ENCODE data around the gene ANGPTL2. TPM values are rescaled to one million over a fixed set of nuclear protein-coding genes. Genes with fewer than 3 reads are reported as not detected.

ANGPTL2 gene
- polyA plus RNA-seq, 1 of the 3 experiments (the other 2 are of a cell fraction) = 12.3 TPM

DNA sequence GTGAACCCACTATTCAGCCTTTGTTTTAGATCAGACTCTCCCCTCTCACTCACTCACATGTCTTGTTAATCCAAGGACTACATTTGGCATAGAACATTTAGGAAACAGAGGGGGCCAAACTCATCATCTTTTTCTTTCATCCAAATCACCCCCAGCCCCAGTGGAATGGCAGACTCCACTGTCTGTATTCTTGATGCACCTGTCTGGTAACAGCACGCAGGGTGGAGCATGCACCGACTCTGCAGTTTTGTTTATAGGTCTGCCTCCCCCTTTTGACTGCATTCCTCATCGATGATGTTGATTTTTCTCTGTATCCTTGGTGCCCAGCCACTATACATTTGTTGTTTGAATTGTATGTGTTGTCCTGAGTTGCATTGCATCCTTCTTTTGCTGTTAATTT lies 66.0 kb downstream of the ANGPTL2 start:
- H3K36me3 ChIP-seq (replicated peaks in 1 of 2; ENCODE audit: control insufficient read depth in 1 of 2, insufficient read depth in 2 of 2, low read length in 1 of 2) = no peaks in the 10 kb centered on the region
- no peak overlapping the region for H3K27ac ChIP-seq (ENCODE audit: low read depth in 2 of 2, low read length in 1 of 2)
- no peak overlapping the region for H3K9ac ChIP-seq
- H3K9me3 ChIP-seq = no peaks in the 10 kb centered on the region
- peaks cover 3 to 5% of the 10 kb centered on the region in 2 experiments; a peak in 1 of 4 replicates for H3K4me1 ChIP-seq (ENCODE audit: control insufficient read depth in 1 of 2, insufficient read depth in 2 of 2, low read depth in 1 of 2, low read length in 1 of 2)
- H3K9me2 ChIP-seq = no peaks in the 10 kb centered on the region
- H3K4me2 ChIP-seq = no peak overlapping the region
- no peak overlapping the region for H2AFZ ChIP-seq (ENCODE audit: low read depth)
- TF ChIP-seq EZH2phosphoT487 (IDR thresholded peaks at IDR 0.05; ENCODE audit: borderline replicate concordance, low read depth) (no peak), RAD21 (IDR thresholded peaks at IDR 0.05; ENCODE audit: low read length) (no peak)
- TF ChIP-seq, protein P1, sequence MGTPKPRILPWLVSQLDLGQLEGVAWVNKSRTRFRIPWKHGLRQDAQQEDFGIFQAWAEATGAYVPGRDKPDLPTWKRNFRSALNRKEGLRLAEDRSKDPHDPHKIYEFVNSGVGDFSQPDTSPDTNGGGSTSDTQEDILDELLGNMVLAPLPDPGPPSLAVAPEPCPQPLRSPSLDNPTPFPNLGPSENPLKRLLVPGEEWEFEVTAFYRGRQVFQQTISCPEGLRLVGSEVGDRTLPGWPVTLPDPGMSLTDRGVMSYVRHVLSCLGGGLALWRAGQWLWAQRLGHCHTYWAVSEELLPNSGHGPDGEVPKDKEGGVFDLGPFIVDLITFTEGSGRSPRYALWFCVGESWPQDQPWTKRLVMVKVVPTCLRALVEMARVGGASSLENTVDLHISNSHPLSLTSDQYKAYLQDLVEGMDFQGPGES (IDR thresholded peaks at IDR 0.05; ENCODE audit: low read depth, low read length) = no peak
- H3K4me3 ChIP-seq (ENCODE audit: low read depth in 2 of 2, low read length in 1 of 2) = no peak overlapping the region
- no peaks in the 10 kb centered on the region for H3K27me3 ChIP-seq (ENCODE audit: insufficient read depth)
- H3K79me2 ChIP-seq (ENCODE audit: insufficient read depth) = no peaks in the 10 kb centered on the region
- 78% methylated on average over 3 of the region's 3 CpGs for WGBS (ENCODE audit: low lambda C conversion rate)
- CTCF ChIA-PET = interaction anchor here (1.2 to 1.4 kb wide), 3 partner anchors 19 to 143 kb away, joined by 3 to 4 read pairs (median 3); no protein-coding TSS in a partner anchor
- no peaks in the 10 kb centered on the region for H4K20me1 ChIP-seq (ENCODE audit: insufficient read depth)
- no peaks in the 10 kb centered on the region for H3F3A ChIP-seq (replicated peaks; ENCODE audit: insufficient read depth)
- POLR2A ChIA-PET = no interaction called here
- DNase-seq = no peak

DNA sequence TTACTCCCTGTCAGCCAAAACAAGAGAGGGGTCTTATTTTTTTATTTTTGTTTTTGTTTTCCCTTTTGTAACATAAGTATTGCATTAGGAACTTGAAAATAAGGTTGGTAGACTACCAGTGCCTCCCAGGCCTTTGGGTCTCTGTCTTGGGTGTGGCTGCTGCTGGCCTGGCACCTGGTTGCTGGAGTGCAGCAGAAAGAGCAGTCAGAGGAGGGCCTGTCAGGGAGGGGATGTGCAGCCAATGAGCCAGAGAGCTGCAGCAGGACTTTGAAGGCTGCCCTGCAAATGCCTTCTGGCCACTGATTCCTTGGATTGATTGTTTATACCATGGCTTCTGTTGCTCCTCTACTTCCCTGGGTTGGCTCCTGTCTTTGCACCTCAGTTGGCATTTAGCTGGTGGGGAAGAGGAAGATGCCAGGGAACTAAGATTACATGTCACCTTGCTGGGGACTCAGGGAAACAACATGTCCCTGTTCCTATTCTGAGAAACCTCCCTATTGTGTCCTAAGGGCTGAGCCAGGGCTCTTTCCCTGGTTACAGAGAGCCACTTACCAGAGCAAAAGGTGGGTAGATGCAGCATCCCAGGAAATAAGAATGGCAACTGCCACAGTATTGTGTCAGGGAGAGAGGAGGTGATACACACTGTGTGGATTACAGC lies 66.6 kb downstream of the ANGPTL2 start:
- Histone ChIP-seq H3K27ac (ENCODE audit: low read depth in 2 of 2, low read length in 1 of 2) (no peak overlapping the region), H3K4me1 (ENCODE audit: control insufficient read depth in 1 of 2, insufficient read depth in 2 of 2, low read depth in 1 of 2, low read length in 1 of 2) (peaks cover 3 to 7% of the 10 kb centered on the region in 2 experiments; a peak in 1 of 4 replicates), H3K9me3 (no peaks in the 10 kb centered on the region), H3K79me2 (ENCODE audit: insufficient read depth) (no peaks in the 10 kb centered on the region), H4K20me1 (ENCODE audit: insufficient read depth) (no peaks in the 10 kb centered on the region), H3K9ac (no peak overlapping the region), H3K36me3 (replicated peaks in 1 of 2; ENCODE audit: control insufficient read depth in 1 of 2, insufficient read depth in 2 of 2, low read length in 1 of 2) (no peaks in the 10 kb centered on the region), H3F3A (replicated peaks; ENCODE audit: insufficient read depth) (no peaks in the 10 kb centered on the region), H3K27me3 (ENCODE audit: insufficient read depth) (no peaks in the 10 kb centered on the region), H3K9me2 (no peaks in the 10 kb centered on the region), H2AFZ (ENCODE audit: low read depth) (no peak overlapping the region), H3K4me3 (ENCODE audit: low read depth in 2 of 2, low read length in 1 of 2) (no peak overlapping the region), H3K4me2 (no peak overlapping the region)
- no peak for DNase-seq
- CTCF ChIA-PET = interaction anchor here (1.2 to 1.4 kb wide), 3 partner anchors 18 to 143 kb away, joined by 3 to 4 read pairs (median 3); no protein-coding TSS in a partner anchor
- POLR2A ChIA-PET = no interaction called here
- TF ChIP-seq FOXM1 (IDR thresholded peaks at IDR 0.05; ENCODE audit: low read depth) (no peak), NRF1 (IDR thresholded peaks at IDR 0.05; ENCODE audit: low read depth, low read length) (no peak), TAF1 (IDR thresholded peaks at IDR 0.05; ENCODE audit: borderline replicate concordance, low read depth, low read length) (no peak), JUND (IDR thresholded peaks at IDR 0.05) (no peak), GATA2 (CRISPR knock-in tag; IDR thresholded peaks at IDR 0.05) (no peak), RFX5 (IDR thresholded peaks at IDR 0.05; ENCODE audit: low read length) (no peak), MXI1 (IDR thresholded peaks at IDR 0.05; ENCODE audit: low read depth, low read length) (no peak), TEAD4 (IDR thresholded peaks at IDR 0.05; ENCODE audit: borderline replicate concordance, insufficient read depth) (no peak), POLR2AphosphoS5 (IDR thresholded peaks at IDR 0.05; ENCODE audit: low read depth, low read length) (no peak), CHD2 (IDR thresholded peaks at IDR 0.05; ENCODE audit: low read length, partially characterized antibody) (no peak), SIN3A (IDR thresholded peaks at IDR 0.05; ENCODE audit: borderline replicate concordance, low read depth, low read length) (no peak)
- TF ChIP-seq, protein P2, sequence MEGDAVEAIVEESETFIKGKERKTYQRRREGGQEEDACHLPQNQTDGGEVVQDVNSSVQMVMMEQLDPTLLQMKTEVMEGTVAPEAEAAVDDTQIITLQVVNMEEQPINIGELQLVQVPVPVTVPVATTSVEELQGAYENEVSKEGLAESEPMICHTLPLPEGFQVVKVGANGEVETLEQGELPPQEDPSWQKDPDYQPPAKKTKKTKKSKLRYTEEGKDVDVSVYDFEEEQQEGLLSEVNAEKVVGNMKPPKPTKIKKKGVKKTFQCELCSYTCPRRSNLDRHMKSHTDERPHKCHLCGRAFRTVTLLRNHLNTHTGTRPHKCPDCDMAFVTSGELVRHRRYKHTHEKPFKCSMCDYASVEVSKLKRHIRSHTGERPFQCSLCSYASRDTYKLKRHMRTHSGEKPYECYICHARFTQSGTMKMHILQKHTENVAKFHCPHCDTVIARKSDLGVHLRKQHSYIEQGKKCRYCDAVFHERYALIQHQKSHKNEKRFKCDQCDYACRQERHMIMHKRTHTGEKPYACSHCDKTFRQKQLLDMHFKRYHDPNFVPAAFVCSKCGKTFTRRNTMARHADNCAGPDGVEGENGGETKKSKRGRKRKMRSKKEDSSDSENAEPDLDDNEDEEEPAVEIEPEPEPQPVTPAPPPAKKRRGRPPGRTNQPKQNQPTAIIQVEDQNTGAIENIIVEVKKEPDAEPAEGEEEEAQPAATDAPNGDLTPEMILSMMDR (IDR thresholded peaks at IDR 0.05) = no peak
- TF ChIP-seq, protein P1 (IDR thresholded peaks at IDR 0.05; ENCODE audit: low read depth, low read length) = no peak
- TF ChIP-seq, protein P3, sequence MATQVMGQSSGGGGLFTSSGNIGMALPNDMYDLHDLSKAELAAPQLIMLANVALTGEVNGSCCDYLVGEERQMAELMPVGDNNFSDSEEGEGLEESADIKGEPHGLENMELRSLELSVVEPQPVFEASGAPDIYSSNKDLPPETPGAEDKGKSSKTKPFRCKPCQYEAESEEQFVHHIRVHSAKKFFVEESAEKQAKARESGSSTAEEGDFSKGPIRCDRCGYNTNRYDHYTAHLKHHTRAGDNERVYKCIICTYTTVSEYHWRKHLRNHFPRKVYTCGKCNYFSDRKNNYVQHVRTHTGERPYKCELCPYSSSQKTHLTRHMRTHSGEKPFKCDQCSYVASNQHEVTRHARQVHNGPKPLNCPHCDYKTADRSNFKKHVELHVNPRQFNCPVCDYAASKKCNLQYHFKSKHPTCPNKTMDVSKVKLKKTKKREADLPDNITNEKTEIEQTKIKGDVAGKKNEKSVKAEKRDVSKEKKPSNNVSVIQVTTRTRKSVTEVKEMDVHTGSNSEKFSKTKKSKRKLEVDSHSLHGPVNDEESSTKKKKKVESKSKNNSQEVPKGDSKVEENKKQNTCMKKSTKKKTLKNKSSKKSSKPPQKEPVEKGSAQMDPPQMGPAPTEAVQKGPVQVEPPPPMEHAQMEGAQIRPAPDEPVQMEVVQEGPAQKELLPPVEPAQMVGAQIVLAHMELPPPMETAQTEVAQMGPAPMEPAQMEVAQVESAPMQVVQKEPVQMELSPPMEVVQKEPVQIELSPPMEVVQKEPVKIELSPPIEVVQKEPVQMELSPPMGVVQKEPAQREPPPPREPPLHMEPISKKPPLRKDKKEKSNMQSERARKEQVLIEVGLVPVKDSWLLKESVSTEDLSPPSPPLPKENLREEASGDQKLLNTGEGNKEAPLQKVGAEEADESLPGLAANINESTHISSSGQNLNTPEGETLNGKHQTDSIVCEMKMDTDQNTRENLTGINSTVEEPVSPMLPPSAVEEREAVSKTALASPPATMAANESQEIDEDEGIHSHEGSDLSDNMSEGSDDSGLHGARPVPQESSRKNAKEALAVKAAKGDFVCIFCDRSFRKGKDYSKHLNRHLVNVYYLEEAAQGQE (IDR thresholded peaks at IDR 0.05; ENCODE audit: low read depth, low read length) = no peak

Measured in SK-N-SH (cell line).